Karpas-422 (cell line): Measurements from ENCODE around the gene EN2. TPM values are rescaled to one million over a fixed set of nuclear protein-coding genes. Genes with fewer than 3 reads are reported as not detected.

Experiments used
- DNase-seq: peaks from one replicate; pipeline ENCODE4 v3.0.0-alpha.2; 2015
- H2AFZ ChIP-seq: fragments of 200-600 bp; sonication (generic); 2 replicates; pipeline ENCODE4 v1.6.1; 2014; ENCODE audit warnings: antibody characterized with exemption, low read length, mixed read lengths
- H3K27ac ChIP-seq: fragments of 200-600 bp; sonication (generic); 2 replicates; pipeline ENCODE4 v1.5.1; 2014; ENCODE audit warnings: mild to moderate bottlenecking, low read length, moderate library complexity
- H3K27me3 ChIP-seq: fragments of 200-600 bp; sonication (generic); 2 replicates; pipeline ENCODE4 v1.6.1; 2014; ENCODE audit warnings: low read length, mixed read lengths
- H3K36me3 ChIP-seq: fragments of 200-600 bp; sonication (generic); 2 replicates; pipeline ENCODE4 v1.6.1; 2014; ENCODE audit warnings: low read length, mixed read lengths; ENCODE audit not compliant: insufficient read depth
- H3K4me1 ChIP-seq: fragments of 200-600 bp; sonication (generic); 2 replicates; pipeline ENCODE4 v1.6.1; 2014; ENCODE audit warnings: mild to moderate bottlenecking, low read length, mixed read lengths
- H3K4me2 ChIP-seq: fragments of 200-600 bp; sonication (generic); 2 replicates; pipeline ENCODE4 v1.6.1; 2014; ENCODE audit warnings: low read length, low read depth, mild to moderate bottlenecking; ENCODE audit not compliant: poor library complexity, severe bottlenecking
- H3K4me3 ChIP-seq: fragments of 200-600 bp; sonication (generic); 2 replicates; pipeline ENCODE4 v1.5.1; 2014; ENCODE audit warnings: mild to moderate bottlenecking, antibody characterized with exemption, low read length, mixed read lengths
- H3K79me2 ChIP-seq: fragments of 200-600 bp; sonication (generic); 2 replicates; pipeline ENCODE4 v1.6.1; 2014; ENCODE audit warnings: mild to moderate bottlenecking, low read length, mixed read lengths
- H3K9ac ChIP-seq: fragments of 200-600 bp; sonication (generic); 2 replicates; pipeline ENCODE4 v1.6.0; 2014; ENCODE audit warnings: low read length
- H3K9me2 ChIP-seq: fragments of 200-600 bp; sonication (generic), shearing (Covaris generic); replicated peaks from 2 replicates; pipeline ENCODE4 v1.6.0; 2014; ENCODE audit warnings: mild to moderate bottlenecking, low read length, moderate library complexity; ENCODE audit not compliant: insufficient read depth
- H3K9me3 ChIP-seq: fragments of 300-700, 200-600 bp; sonication (generic); 2 replicates; pipeline ENCODE4 v1.6.1; 2014; ENCODE audit warnings: low read length, mixed read lengths
- H4K20me1 ChIP-seq: fragments of 200-600 bp; sonication (generic); 2 replicates; pipeline ENCODE4 v1.6.1; 2014; ENCODE audit warnings: mild to moderate bottlenecking, antibody characterized with exemption, low read length, low read depth; ENCODE audit not compliant: insufficient read depth
- total RNA-seq: library from RNA; depleted of rRNA; stranded (reverse); fragments of >200 nt; shearing (Covaris generic); gene quantifications from 2 replicates; pipeline ENCODE4 v1.2.3, GENCODE V29; 2014; ENCODE audit warnings: low replicate concordance

EN2 gene
- total RNA-seq, 1 experiment from 2014 or later = not detected

- no peaks in the 10 kb centered on the region for H3K4me1 ChIP-seq
- H4K20me1 ChIP-seq = no peaks in the 10 kb centered on the region
- H3K4me2 ChIP-seq = no peak overlapping the region
- no peaks in the 10 kb centered on the region for H3K9me3 ChIP-seq
- no peaks in the 10 kb centered on the region for H3K79me2 ChIP-seq
- H3K27me3 ChIP-seq = no peaks in the 10 kb centered on the region
- no peaks in the 10 kb centered on the region for H3K9me2 ChIP-seq
- no peak overlapping the region for H3K4me3 ChIP-seq
- DNase-seq = no peak
- no peak overlapping the region for H3K9ac ChIP-seq
- no peak overlapping the region for H3K27ac ChIP-seq
- no peak overlapping the region for H2AFZ ChIP-seq
- no peaks in the 10 kb centered on the region for H3K36me3 ChIP-seq
Observed at GRCh38 chr7:155452505-155453295, 5.2 kb upstream of the EN2 start.

- H3K9me2 ChIP-seq = no peaks in the 10 kb centered on the region
- DNase-seq = no peak
Observed at GRCh38 chr7:155453296-155454182, 4.4 kb upstream of the EN2 start.

GRCh38 chr7:155454183-155455112, 3.5 kb upstream of the EN2 start:
- Histone ChIP-seq H3K27me3 (no peaks in the 10 kb centered on the region), H3K79me2 (no peaks in the 10 kb centered on the region), H4K20me1 (no peaks in the 10 kb centered on the region), H3K9ac (no peak overlapping the region), H2AFZ (no peak overlapping the region), H3K4me1 (no peaks in the 10 kb centered on the region), H3K36me3 (no peaks in the 10 kb centered on the region), H3K27ac (no peak overlapping the region), H3K9me3 (no peaks in the 10 kb centered on the region), H3K4me2 (no peak overlapping the region), H3K4me3 (no peak overlapping the region), H3K9me2 (no peaks in the 10 kb centered on the region)
- no peak for DNase-seq

More at GRCh38 chr7:155453296-155454182, 4.4 kb upstream of the EN2 start:
- H3K9ac ChIP-seq = no peak overlapping the region
- no peaks in the 10 kb centered on the region for H4K20me1 ChIP-seq
- no peaks in the 10 kb centered on the region for H3K4me1 ChIP-seq
- H3K27me3 ChIP-seq = no peaks in the 10 kb centered on the region
- H3K36me3 ChIP-seq = no peaks in the 10 kb centered on the region
- H3K4me2 ChIP-seq = no peak overlapping the region
- no peaks in the 10 kb centered on the region for H3K79me2 ChIP-seq
- no peak overlapping the region for H2AFZ ChIP-seq
- no peak overlapping the region for H3K4me3 ChIP-seq
- H3K9me3 ChIP-seq = no peaks in the 10 kb centered on the region
- H3K27ac ChIP-seq = no peak overlapping the region

- Histone ChIP-seq H3K4me3 (no peak overlapping the region), H3K79me2 (no peaks in the 10 kb centered on the region), H3K9me3 (no peaks in the 10 kb centered on the region), H3K4me2 (no peak overlapping the region), H3K9me2 (no peaks in the 10 kb centered on the region), H3K36me3 (no peaks in the 10 kb centered on the region), H3K27ac (no peak overlapping the region), H3K9ac (no peak overlapping the region), H4K20me1 (no peaks in the 10 kb centered on the region), H3K4me1 (no peaks in the 10 kb centered on the region), H2AFZ (no peak overlapping the region), H3K27me3 (no peaks in the 10 kb centered on the region)
- no peak for DNase-seq
Observed at GRCh38 chr7:155455132-155455693, 2.7 kb upstream of the EN2 start.

GRCh38 chr7:155455776-155456737, 1.9 kb upstream of the EN2 start:
- Histone ChIP-seq H3K4me1 (no peaks in the 10 kb centered on the region), H4K20me1 (no peaks in the 10 kb centered on the region), H3K9me3 (no peaks in the 10 kb centered on the region), H3K9me2 (no peaks in the 10 kb centered on the region), H3K27ac (no peak overlapping the region), H3K27me3 (no peaks in the 10 kb centered on the region), H3K36me3 (no peaks in the 10 kb centered on the region), H3K4me2 (no peak overlapping the region), H3K4me3 (no peak overlapping the region), H3K79me2 (no peaks in the 10 kb centered on the region), H3K9ac (no peak overlapping the region), H2AFZ (no peak overlapping the region)
- no peak for DNase-seq

GRCh38 chr7:155456738-155457543, 988 bp upstream of the EN2 start:
- Histone ChIP-seq H3K79me2 (no peaks in the 10 kb centered on the region), H4K20me1 (no peaks in the 10 kb centered on the region), H3K27me3 (no peaks in the 10 kb centered on the region), H3K9me2 (no peaks in the 10 kb centered on the region), H2AFZ (no peak overlapping the region), H3K4me2 (no peak overlapping the region), H3K27ac (no peak overlapping the region), H3K36me3 (no peaks in the 10 kb centered on the region), H3K4me1 (no peaks in the 10 kb centered on the region), H3K9ac (no peak overlapping the region), H3K4me3 (no peak overlapping the region), H3K9me3 (no peaks in the 10 kb centered on the region)
- no peak for DNase-seq
